ENCODE results near the gene SLC35B4.

DNA sequence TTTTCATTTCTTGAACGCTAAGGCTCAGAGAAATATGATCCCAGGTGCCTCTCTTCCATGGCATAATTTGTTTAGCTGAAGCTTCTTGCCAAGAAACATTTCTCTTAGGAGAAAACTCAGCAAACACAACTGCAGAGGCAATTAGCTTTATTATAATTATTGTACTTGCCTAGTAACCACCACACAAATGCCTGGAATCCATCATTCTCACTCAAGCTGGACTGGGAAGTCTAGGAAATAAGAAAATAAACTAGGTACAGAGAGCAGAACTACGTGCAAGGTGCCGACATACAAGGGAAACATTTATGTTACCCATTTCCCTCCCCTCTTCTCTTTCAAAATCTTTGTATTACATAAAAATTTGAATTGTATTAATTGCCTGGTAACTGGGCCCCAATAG, 15.1 kb downstream of the SLC35B4 start:
- TF ChIP-seq, protein P1, sequence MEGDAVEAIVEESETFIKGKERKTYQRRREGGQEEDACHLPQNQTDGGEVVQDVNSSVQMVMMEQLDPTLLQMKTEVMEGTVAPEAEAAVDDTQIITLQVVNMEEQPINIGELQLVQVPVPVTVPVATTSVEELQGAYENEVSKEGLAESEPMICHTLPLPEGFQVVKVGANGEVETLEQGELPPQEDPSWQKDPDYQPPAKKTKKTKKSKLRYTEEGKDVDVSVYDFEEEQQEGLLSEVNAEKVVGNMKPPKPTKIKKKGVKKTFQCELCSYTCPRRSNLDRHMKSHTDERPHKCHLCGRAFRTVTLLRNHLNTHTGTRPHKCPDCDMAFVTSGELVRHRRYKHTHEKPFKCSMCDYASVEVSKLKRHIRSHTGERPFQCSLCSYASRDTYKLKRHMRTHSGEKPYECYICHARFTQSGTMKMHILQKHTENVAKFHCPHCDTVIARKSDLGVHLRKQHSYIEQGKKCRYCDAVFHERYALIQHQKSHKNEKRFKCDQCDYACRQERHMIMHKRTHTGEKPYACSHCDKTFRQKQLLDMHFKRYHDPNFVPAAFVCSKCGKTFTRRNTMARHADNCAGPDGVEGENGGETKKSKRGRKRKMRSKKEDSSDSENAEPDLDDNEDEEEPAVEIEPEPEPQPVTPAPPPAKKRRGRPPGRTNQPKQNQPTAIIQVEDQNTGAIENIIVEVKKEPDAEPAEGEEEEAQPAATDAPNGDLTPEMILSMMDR (conservative IDR thresholded peaks at IDR 0.05; ENCODE audit: low read depth, low read length): no peak
- no peak for TF ChIP-seq EZH2 (IDR thresholded peaks at IDR 0.05; ENCODE audit: borderline replicate concordance, low read depth, low read length, poor library complexity, severe bottlenecking)

All from A673 (cell line).